Uterus (tissue), 4 donors: ENCODE results near the gene AATF. TPM values are rescaled to one million over a fixed set of nuclear protein-coding genes. Genes with fewer than 3 reads are reported as not detected.

ENCODE experiments used
- DNase-seq, 2 donors: peaks; one replicate each; pipeline ENCODE4 v3.0.0-alpha.2; 2019 to 2020
- H3K27ac ChIP-seq, 2 donors: fragments of 200-600 bp; sonication (generic); 1 replicate in 1 of 2; 2 replicates in 1 of 2; pipeline ENCODE4 v1.5.1; 2016 to 2018
- H3K27me3 ChIP-seq, 2 donors: fragments of 200-600 bp; sonication (generic); one replicate each; pipeline ENCODE4 v1.5.1; 2018 to 2019; ENCODE audit warnings: control low read depth in 1 of 2
- H3K36me3 ChIP-seq, 2 donors: fragments of 200-600 bp; sonication (generic); one replicate each; pipeline ENCODE4 v1.5.1; 2019; ENCODE audit warnings: control low read depth in 1 of 2
- H3K4me1 ChIP-seq, 2 donors: fragments of 200-600 bp; sonication (generic); one replicate each; pipeline ENCODE4 v1.5.1; 2018 to 2019; ENCODE audit warnings: control low read depth in 1 of 2
- H3K4me3 ChIP-seq, 2 donors: fragments of 200-600 bp; sonication (generic); 1 replicate in 1 of 2; 2 replicates in 1 of 2; pipeline ENCODE4 v1.5.1; 2018 to 2019; ENCODE audit warnings: mild to moderate bottlenecking in 1 of 2
- H3K9me3 ChIP-seq, 2 donors: fragments of 200-600 bp; sonication (generic); one replicate each; pipeline ENCODE4 v1.5.1; 2019; ENCODE audit warnings: control low read depth in 1 of 2
- POLR2A ChIP-seq, 2 donors: fragments of 450-650 bp; IDR thresholded peaks; one replicate each; pipeline ENCODE4 v1.6.1; 2016; ENCODE audit warnings: antibody characterized with exemption in 2 of 2, mild to moderate bottlenecking in 1 of 2, moderate library complexity in 1 of 2
- intact Hi-C: fragments of 100-400 bp; cut with DNase I; formaldehyde crosslinking; loops from one replicate; pipeline ENCODE4 v1.15.1; 2023; ENCODE audit warnings: low total_unique reads
- total RNA-seq, 4 donors: library from RNA; depleted of rRNA in 3 of 4; stranded (reverse); fragments of >200 nt in 3 of 4; gene quantifications; one replicate each; pipeline versions ENCODE4 v1.1.0 to v1.2.4, GENCODE V29; 2014 to 2023
- TF ChIP-seq, protein P1 (sequence below), 4 experiments: fragments of 200-600 bp in 2 of 4; fragments of 450-650 bp in 2 of 4; sonication (generic) in 2 of 4; IDR thresholded peaks; one replicate each; pipeline ENCODE4 v1.5.1; 2016 to 2019; ENCODE audit warnings: antibody characterized with exemption in 4 of 4, mild to moderate bottlenecking in 2 of 4, moderate library complexity in 1 of 4
- donor health status: DM: yes; HTN: yes; CAD: no.

The AATF gene
- total RNA-seq, 4 donors from 2014 or later = 10.0 to 48.2 (median 30.3) TPM

DNA sequence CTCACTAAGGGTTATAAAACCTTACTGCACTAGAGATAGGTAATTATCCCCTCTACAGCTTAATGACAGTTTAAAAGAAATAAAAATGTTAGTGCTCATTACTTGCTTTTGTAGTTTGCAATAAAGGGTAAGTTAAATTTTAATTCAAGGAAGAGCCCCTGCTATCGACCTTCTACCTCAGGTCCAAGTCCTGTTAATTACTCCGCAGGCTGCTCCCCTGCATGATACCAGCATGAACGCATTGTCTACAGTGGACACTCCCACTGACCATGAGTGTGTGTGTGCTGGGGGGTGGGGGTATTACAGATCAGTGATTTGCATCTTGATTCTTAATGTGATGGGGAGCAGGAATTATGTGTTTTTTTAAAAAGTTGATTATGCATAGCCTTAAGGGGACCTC lies 103.1 kb downstream of the AATF start:
- H3K4me1 ChIP-seq = no peaks in the 10 kb centered on the region
- H3K9me3 ChIP-seq = no peaks in the 10 kb centered on the region
- no peaks in the 10 kb centered on the region for H3K36me3 ChIP-seq
- H3K4me3 ChIP-seq = no peak overlapping the region
- no peak overlapping the region for H3K27ac ChIP-seq
- H3K27me3 ChIP-seq = no peaks in the 10 kb centered on the region
- intact Hi-C loops = no loop called here
- no peak for DNase-seq
- no peak for TF ChIP-seq POLR2A (IDR thresholded peaks at IDR 0.05)
- TF ChIP-seq, protein P1, sequence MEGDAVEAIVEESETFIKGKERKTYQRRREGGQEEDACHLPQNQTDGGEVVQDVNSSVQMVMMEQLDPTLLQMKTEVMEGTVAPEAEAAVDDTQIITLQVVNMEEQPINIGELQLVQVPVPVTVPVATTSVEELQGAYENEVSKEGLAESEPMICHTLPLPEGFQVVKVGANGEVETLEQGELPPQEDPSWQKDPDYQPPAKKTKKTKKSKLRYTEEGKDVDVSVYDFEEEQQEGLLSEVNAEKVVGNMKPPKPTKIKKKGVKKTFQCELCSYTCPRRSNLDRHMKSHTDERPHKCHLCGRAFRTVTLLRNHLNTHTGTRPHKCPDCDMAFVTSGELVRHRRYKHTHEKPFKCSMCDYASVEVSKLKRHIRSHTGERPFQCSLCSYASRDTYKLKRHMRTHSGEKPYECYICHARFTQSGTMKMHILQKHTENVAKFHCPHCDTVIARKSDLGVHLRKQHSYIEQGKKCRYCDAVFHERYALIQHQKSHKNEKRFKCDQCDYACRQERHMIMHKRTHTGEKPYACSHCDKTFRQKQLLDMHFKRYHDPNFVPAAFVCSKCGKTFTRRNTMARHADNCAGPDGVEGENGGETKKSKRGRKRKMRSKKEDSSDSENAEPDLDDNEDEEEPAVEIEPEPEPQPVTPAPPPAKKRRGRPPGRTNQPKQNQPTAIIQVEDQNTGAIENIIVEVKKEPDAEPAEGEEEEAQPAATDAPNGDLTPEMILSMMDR (IDR thresholded peaks at IDR 0.05) = no peak

DNA sequence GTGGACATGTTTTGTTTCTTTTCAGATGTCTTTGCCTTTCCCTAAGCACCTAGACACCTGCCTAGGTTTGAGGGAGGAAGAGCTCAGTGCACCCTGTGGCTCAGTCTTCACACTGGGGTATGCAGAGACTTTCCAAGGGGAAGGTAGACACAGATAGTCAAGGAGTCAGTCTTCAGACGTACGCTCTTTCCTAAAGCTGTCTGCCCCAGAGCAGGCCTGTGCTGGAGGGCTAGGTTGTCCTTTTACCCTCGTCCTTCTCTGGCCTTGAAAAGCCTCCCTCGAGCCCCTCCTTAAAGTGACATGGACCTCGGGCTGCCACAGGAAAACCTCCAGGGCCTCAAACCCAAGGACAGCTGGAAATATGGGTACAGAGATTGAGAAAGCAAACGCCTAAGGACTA lies 103.7 kb downstream of the AATF start:
- no peak for TF ChIP-seq POLR2A (IDR thresholded peaks at IDR 0.05)
- TF ChIP-seq, protein P1 (IDR thresholded peaks at IDR 0.05) = no peak
- Histone ChIP-seq H3K27me3 (no peaks in the 10 kb centered on the region), H3K4me3 (no peak overlapping the region), H3K9me3 (no peaks in the 10 kb centered on the region), H3K4me1 (no peaks in the 10 kb centered on the region), H3K36me3 (no peaks in the 10 kb centered on the region), H3K27ac (no peak overlapping the region)
- no peak for DNase-seq
- intact Hi-C loops = no loop called here

DNA sequence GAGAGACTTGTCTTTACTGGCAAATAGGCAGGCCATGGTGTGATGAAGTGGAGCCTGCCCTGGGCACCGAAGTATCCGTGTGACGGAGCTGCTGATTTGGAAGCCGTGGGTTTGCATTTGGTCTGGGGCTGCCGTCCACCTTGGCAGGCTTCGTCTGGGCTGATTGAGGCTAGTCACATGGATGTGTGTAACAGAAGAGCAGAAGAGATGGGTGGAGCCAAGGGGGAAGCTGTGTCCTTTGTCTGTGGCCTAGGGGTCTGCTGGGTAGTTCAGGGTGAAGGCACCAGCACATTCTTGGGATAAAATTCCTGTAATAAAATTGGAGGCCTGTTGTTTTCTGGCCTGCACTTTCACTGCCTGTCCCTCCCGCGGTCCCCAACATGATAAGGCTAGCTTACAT lies 106.1 kb downstream of the AATF start:
- no peak for DNase-seq
- intact Hi-C loops = no loop called here
- H3K9me3 ChIP-seq = no peaks in the 10 kb centered on the region
- no peaks in the 10 kb centered on the region for H3K36me3 ChIP-seq
- no peaks in the 10 kb centered on the region for H3K27me3 ChIP-seq
- TF ChIP-seq, protein P1 (IDR thresholded peaks at IDR 0.05) = no peak
- TF ChIP-seq POLR2A (IDR thresholded peaks at IDR 0.05) = no peak
- no peak overlapping the region for H3K4me3 ChIP-seq
- no peak overlapping the region for H3K27ac ChIP-seq
- H3K4me1 ChIP-seq = no peaks in the 10 kb centered on the region

DNA sequence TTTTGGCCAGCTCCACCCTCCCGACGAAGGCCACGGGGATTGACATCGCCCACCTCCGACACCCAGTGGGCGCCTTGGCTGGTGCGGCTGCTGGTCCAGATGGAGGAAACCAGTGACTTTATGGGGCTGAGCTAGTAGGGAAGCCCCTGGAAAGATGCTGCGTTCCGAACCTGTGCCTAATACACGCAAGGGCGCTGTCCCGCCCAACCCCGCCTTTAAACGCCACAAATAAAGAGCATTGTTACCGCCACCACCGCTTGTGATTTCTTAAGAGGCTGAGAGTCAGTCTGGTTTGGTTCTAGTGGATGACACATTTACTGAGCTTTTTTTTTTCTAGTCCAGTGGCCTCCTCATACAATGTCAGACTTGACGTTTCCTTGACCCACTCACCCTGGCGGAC lies 107.9 kb downstream of the AATF start:
- H3K27me3 ChIP-seq = no peaks in the 10 kb centered on the region
- H3K4me1 ChIP-seq = no peaks in the 10 kb centered on the region
- no peaks in the 10 kb centered on the region for H3K9me3 ChIP-seq

DNA sequence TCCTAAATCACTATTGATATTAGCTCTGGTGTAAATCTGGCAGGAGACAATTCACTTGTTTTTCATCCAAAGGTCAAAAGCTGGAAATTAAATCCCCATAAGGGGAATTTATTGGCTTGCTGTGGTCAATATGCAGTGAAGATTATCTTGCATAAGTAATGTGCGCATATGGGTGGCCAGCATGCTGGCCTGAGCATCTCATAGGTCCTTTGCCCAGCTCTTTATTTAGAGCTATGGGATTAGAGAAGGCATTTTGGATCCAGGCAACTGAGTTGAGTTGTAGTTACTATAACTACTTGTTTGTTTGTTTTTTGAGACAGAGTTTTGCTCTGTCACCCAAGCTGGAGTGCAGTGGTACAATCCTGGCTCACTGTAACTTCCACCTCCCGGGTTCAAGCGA lies 110.7 kb downstream of the AATF start:
- Histone ChIP-seq H3K27ac (no peak overlapping the region), H3K4me1 (no peaks in the 10 kb centered on the region), H3K9me3 (no peaks in the 10 kb centered on the region), H3K27me3 (no peaks in the 10 kb centered on the region), H3K4me3 (no peak overlapping the region), H3K36me3 (no peaks in the 10 kb centered on the region)
- TF ChIP-seq POLR2A (IDR thresholded peaks at IDR 0.05) = no peak
- TF ChIP-seq, protein P1 (IDR thresholded peaks at IDR 0.05) = no peak
- intact Hi-C loops = no loop called here
- DNase-seq = no peak

More for the DNA sequence above, 107.9 kb downstream of the AATF start:
- H3K27ac ChIP-seq = no peak overlapping the region
- DNase-seq = no peak
- intact Hi-C loops = no loop called here
- H3K4me3 ChIP-seq = no peak overlapping the region
- TF ChIP-seq POLR2A (IDR thresholded peaks at IDR 0.05) = no peak
- TF ChIP-seq, protein P1 (IDR thresholded peaks at IDR 0.05) = no peak
- no peaks in the 10 kb centered on the region for H3K36me3 ChIP-seq
